HL-60/S4 (cell line): ENCODE measurements around the gene RSPH4A.
"Not testable (repeated sequence)": the region's sequence is repeated elsewhere in the genome, so short reads cannot be mapped to it uniquely, and the experiment has no call there.

Experiments used
- in situ Hi-C: fragments of 300-500 bp; cut with MboI; formaldehyde crosslinking; loops from 2 replicates; pipeline ENCODE4 v1.14.3; 2022; ENCODE audit warnings: low sequenced_read_pairs

Gene RSPH4A

GRCh38 chr6:116615937-116616736 is at the start of gene RSPH4A:
TSS of gene RSPH4A (plus strand) at chr6:116616479. CDS start at chr6:116616624, 145 bp downstream.
- in situ Hi-C loops = no loop called here

- in situ Hi-C loops = loop anchor here (10.0 kb wide), 1 partner anchor 283 kb away; no protein-coding TSS in a partner anchor
Measured at GRCh38 chr6:116568111-116568510, 48.2 kb upstream of the RSPH4A start.

- in situ Hi-C loops = loop anchor here (10.0 kb wide), 1 partner anchor 284 kb away; no protein-coding TSS in a partner anchor
Measured at GRCh38 chr6:116568821-116569755, 47.2 kb upstream of the RSPH4A start.

- in situ Hi-C loops = no loop called here
Measured at GRCh38 chr6:116570856-116571682, 45.2 kb upstream of the RSPH4A start, which contains the start of gene RWDD1. TSS of gene RWDD1 (plus strand) at chr6:116571504. CDS start at chr6:116571583, 79 bp downstream.

GRCh38 chr6:116571683-116572000 is 44.6 kb upstream of the RSPH4A start:
- in situ Hi-C loops = no loop called here

- in situ Hi-C loops = no loop called here
Measured at GRCh38 chr6:116572162-116572561, 44.1 kb upstream of the RSPH4A start.

GRCh38 chr6:116575227-116575626 is 41.1 kb upstream of the RSPH4A start:
- in situ Hi-C loops = no loop called here

GRCh38 chr6:116577486-116577885 is 38.8 kb upstream of the RSPH4A start:
- in situ Hi-C loops = no loop called here

- in situ Hi-C loops = no loop called here
Measured at GRCh38 chr6:116578335-116578734, 37.9 kb upstream of the RSPH4A start.

- in situ Hi-C loops = no loop called here
Measured at GRCh38 chr6:116579143-116579542, 37.1 kb upstream of the RSPH4A start.

- in situ Hi-C loops = no loop called here
Measured at GRCh38 chr6:116580198-116580597, 36.1 kb upstream of the RSPH4A start.

GRCh38 chr6:116586276-116586675 is 30.0 kb upstream of the RSPH4A start:
- in situ Hi-C loops = no loop called here

GRCh38 chr6:116586738-116587137 is 29.5 kb upstream of the RSPH4A start:
- in situ Hi-C loops = no loop called here

GRCh38 chr6:116595247-116595646 is 21.0 kb upstream of the RSPH4A start:
- in situ Hi-C loops = no loop called here

GRCh38 chr6:116596815-116597214 is 19.5 kb upstream of the RSPH4A start:
- in situ Hi-C loops = no loop called here

- in situ Hi-C loops = not testable (repeated sequence)
Measured at GRCh38 chr6:116603916-116604315, 12.4 kb upstream of the RSPH4A start.

- in situ Hi-C loops = not testable (repeated sequence)
Measured at GRCh38 chr6:116604868-116605267, 11.4 kb upstream of the RSPH4A start.

GRCh38 chr6:116605935-116606334 is 10.3 kb upstream of the RSPH4A start:
- in situ Hi-C loops = no loop called here

- in situ Hi-C loops = no loop called here
Measured at GRCh38 chr6:116611056-116611455, 5.2 kb upstream of the RSPH4A start.

- in situ Hi-C loops = no loop called here
Measured at GRCh38 chr6:116616737-116617053, 416 bp downstream of the RSPH4A start.
